GM12873 (cell line): ENCODE measurements around the gene VMO1.

Source experiments
- CTCF ChIP-seq: IDR thresholded peaks from 2 replicates; pipeline ENCODE4 v1.5.1; 2012; ENCODE audit warnings: low read depth, mild to moderate bottlenecking, moderate library complexity, low read length, control low read depth; ENCODE audit not compliant: insufficient read depth; ENCODE audit errors: missing control alignments

VMO1 gene

DNA sequence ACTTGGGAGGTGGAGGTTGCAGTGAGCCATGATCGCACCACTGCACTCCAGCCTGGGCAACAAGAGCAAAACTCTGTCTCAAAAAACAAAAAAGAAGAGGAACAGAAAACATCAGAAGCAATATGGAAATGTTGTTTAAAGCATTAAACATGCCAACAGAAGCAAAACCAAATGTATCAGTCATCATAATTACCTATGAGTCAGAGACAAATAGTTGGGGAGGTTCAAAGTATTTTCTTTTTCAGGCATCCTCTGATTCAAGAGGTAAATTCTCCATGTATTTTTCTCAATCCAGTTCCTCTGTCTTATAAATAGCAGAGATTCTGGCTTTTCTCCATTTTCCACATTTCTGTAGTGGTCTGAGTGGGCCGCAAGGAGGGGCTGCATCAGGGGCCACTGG, 16.5 kb downstream of the VMO1 start:
- TF ChIP-seq CTCF = no peak

DNA sequence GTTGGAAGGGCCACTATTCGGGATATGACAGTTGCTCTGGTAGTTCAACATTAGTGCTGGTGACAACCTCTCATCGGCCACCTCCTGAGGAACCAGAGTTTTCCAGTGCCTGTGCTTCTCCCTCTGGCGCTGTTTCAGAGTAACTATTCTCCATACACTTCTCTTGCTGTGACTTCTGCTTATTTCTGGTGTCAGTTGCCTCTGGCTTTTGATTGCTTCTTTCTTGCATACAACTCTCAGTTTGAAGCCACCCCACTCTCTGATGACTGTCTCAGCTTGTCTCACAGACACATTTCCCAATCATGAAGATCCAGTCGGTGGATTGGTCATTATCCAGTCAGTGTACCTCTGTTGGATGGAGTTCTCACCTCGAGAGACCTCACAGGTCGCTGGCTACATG, 17.9 kb downstream of the VMO1 start:
- no peak for TF ChIP-seq CTCF

- TF ChIP-seq CTCF = no peak
These were observed 19.4 kb downstream of the VMO1 start for GRCh38 chr17:4766723-4767122.

DNA sequence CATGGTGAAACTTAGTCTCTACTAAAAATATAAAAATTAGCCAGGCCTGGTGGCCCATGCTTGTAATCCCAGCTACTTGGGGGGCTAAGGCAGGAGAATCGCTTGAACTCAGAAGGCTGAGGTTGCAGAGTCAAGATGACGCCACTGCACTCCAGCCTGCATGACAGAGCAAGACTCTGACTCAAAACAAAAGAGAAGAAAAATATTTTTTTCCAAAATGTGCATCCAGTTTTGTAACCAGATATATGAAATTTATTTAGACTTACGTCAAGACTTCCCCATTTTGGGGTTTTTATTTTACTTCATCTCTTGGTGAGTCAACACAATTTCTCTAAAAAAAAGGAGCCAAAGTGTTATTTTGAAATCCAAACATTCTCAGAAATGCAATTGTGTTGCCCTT, 20.0 kb downstream of the VMO1 start:
- TF ChIP-seq CTCF = no peak

GRCh38 chr17:4764595-4764994, 21.6 kb downstream of the VMO1 start:
- no peak for TF ChIP-seq CTCF

DNA sequence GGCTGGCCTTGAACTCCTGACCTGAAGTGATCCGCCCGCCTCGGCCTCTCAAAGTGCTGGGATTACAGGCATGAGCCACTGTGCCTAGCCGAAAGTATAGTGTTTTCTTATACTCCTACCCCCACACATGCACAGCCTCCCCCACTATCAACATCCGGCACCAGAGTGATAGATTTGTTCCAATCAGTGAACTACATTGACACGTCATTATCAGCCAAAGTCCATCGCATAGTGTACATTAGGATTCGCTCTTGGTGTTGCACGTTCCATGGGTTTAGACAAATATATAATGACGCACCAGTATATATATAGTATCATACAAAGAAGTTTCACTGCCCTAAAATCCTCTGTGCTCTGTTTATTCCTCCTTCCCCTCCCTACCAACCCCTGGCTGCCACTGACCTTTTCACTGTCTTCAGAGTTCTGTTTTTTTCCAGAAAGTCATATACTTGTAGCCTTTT, 26.4 kb downstream of the VMO1 start:
- TF ChIP-seq CTCF = no peak

- no peak for TF ChIP-seq CTCF
These were observed 32.8 kb downstream of the VMO1 start for GRCh38 chr17:4753392-4753791.

- no peak for TF ChIP-seq CTCF
These were observed 34.2 kb downstream of the VMO1 start for GRCh38 chr17:4751932-4752331.
